ENCODE results near the gene PCDHGB2.

The PCDHGB2 gene

DNA sequence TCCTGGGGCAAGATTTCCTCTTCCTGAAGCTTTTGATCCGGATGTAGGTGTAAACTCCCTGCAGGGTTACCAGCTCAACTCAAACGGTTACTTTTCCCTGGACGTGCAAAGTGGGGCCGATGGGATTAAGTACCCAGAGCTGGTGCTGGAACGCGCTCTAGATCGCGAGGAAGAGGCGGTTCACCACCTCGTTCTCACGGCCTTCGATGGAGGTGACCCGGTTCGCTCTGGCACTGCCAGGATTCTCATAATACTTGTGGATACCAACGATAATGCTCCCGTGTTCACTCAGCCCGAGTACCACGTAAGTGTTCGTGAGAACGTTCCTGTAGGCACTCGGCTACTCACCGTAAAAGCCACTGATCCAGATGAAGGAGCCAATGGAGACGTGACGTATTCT is 4.2 kb upstream of the PCDHGB2 start:
- Histone ChIP-seq H3K79me2 (ENCODE audit: control insufficient read depth, low read length) (peaks cover 6% of the 10 kb centered on the region), H3K9me2 (replicated peaks; ENCODE audit: control insufficient read depth, low read length) (no peaks in the 10 kb centered on the region), H3F3A (ENCODE audit: control insufficient read depth, insufficient read depth) (0 out of 2 replicates have a peak, but pooled peaks cover 3% of the 10 kb centered on the region), H3K27ac (ENCODE audit: low read depth, low read length) (no peak overlapping the region), H3K4me2 (ENCODE audit: low read length) (no peak overlapping the region), H3K27me3 (ENCODE audit: control insufficient read depth, low read length) (no peaks in the 10 kb centered on the region), H3K9me3 (ENCODE audit: control insufficient read depth, insufficient read depth, low read length) (peaks cover 12% of the 10 kb centered on the region), H3K4me1 (ENCODE audit: control insufficient read depth, low read length) (peaks cover 14% of the 10 kb centered on the region), H4K20me1 (ENCODE audit: control insufficient read depth, insufficient read depth, low read depth, low read length) (no peaks in the 10 kb centered on the region), H3K36me3 (ENCODE audit: control insufficient read depth, low read length) (peaks cover 2% of the 10 kb centered on the region), H3K4me3 (ENCODE audit: low read length) (no peak overlapping the region)
- no peak for TF ChIP-seq EZH2phosphoT487 (IDR thresholded peaks at IDR 0.05; ENCODE audit: borderline replicate concordance, low read length)
- TF ChIP-seq, protein P1, sequence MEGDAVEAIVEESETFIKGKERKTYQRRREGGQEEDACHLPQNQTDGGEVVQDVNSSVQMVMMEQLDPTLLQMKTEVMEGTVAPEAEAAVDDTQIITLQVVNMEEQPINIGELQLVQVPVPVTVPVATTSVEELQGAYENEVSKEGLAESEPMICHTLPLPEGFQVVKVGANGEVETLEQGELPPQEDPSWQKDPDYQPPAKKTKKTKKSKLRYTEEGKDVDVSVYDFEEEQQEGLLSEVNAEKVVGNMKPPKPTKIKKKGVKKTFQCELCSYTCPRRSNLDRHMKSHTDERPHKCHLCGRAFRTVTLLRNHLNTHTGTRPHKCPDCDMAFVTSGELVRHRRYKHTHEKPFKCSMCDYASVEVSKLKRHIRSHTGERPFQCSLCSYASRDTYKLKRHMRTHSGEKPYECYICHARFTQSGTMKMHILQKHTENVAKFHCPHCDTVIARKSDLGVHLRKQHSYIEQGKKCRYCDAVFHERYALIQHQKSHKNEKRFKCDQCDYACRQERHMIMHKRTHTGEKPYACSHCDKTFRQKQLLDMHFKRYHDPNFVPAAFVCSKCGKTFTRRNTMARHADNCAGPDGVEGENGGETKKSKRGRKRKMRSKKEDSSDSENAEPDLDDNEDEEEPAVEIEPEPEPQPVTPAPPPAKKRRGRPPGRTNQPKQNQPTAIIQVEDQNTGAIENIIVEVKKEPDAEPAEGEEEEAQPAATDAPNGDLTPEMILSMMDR (IDR thresholded peaks at IDR 0.05; ENCODE audit: low read depth, low read length, poor library complexity, severe bottlenecking) = no peak

DNA sequence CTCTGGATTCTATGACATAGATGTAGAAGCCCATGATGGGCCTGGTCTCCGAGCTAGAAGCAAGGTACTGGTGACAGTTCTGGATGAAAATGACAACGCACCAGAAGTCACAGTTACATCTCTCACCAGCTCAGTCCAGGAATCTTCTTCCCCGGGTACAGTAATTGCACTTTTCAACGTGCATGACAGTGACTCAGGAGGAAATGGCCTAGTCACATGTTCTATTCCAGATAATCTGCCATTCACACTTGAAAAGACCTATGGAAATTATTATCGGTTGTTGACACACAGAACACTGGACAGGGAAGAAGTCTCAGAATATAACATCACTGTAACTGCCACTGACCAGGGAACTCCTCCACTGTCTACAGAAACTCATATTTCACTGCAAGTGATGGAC is 3.7 kb upstream of the PCDHGB2 start:
- Histone ChIP-seq H3K9me2 (replicated peaks; ENCODE audit: control insufficient read depth, low read length) (no peaks in the 10 kb centered on the region), H3F3A (ENCODE audit: control insufficient read depth, insufficient read depth) (0 out of 2 replicates have a peak, but pooled peaks cover 3% of the 10 kb centered on the region), H3K27ac (ENCODE audit: low read depth, low read length) (no peak overlapping the region), H3K36me3 (ENCODE audit: control insufficient read depth, low read length) (peaks cover 7% of the 10 kb centered on the region), H3K27me3 (ENCODE audit: control insufficient read depth, low read length) (no peaks in the 10 kb centered on the region), H3K4me3 (ENCODE audit: low read length) (no peak overlapping the region), H3K79me2 (ENCODE audit: control insufficient read depth, low read length) (peaks cover 11% of the 10 kb centered on the region), H3K4me2 (ENCODE audit: low read length) (no peak overlapping the region), H3K4me1 (ENCODE audit: control insufficient read depth, low read length) (peaks cover 17% of the 10 kb centered on the region), H3K9me3 (ENCODE audit: control insufficient read depth, insufficient read depth, low read length) (peaks cover 12% of the 10 kb centered on the region), H4K20me1 (ENCODE audit: control insufficient read depth, insufficient read depth, low read depth, low read length) (no peaks in the 10 kb centered on the region)
- TF ChIP-seq, protein P1 (IDR thresholded peaks at IDR 0.05; ENCODE audit: low read depth, low read length, poor library complexity, severe bottlenecking) = no peak
- no peak for TF ChIP-seq EZH2phosphoT487 (IDR thresholded peaks at IDR 0.05; ENCODE audit: borderline replicate concordance, low read length)

DNA sequence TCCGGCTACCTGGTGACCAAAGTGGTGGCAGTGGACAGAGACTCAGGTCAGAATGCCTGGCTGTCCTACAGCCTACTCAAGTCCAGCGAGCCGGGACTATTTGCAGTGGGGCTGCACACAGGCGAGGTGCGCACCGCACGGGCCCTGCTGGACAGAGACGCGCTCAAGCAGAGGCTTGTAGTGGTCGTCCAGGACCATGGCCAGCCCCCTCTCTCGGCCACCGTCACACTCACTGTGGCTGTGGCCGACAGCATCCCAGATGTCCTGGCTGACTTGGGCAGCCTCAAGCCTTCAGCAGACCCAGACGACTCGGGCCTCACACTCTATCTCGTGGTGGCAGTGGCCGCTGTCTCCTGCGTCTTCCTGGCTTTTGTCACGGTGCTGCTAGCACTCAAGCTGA is 2.8 kb upstream of the PCDHGB2 start:
- Histone ChIP-seq H3K4me1 (ENCODE audit: control insufficient read depth, low read length) (peaks cover 18% of the 10 kb centered on the region), H3K36me3 (ENCODE audit: control insufficient read depth, low read length) (peaks cover 13% of the 10 kb centered on the region), H3K4me3 (ENCODE audit: low read length) (no peak overlapping the region), H3K9me2 (replicated peaks; ENCODE audit: control insufficient read depth, low read length) (no peaks in the 10 kb centered on the region), H4K20me1 (ENCODE audit: control insufficient read depth, insufficient read depth, low read depth, low read length) (no peaks in the 10 kb centered on the region), H3K27ac (ENCODE audit: low read depth, low read length) (no peak overlapping the region), H3K4me2 (ENCODE audit: low read length) (no peak overlapping the region), H3F3A (ENCODE audit: control insufficient read depth, insufficient read depth) (0 out of 2 replicates have a peak, but pooled peaks cover 3% of the 10 kb centered on the region), H3K79me2 (ENCODE audit: control insufficient read depth, low read length) (peaks cover 16% of the 10 kb centered on the region), H3K9me3 (ENCODE audit: control insufficient read depth, insufficient read depth, low read length) (peaks cover 12% of the 10 kb centered on the region), H3K27me3 (ENCODE audit: control insufficient read depth, low read length) (no peaks in the 10 kb centered on the region)
- TF ChIP-seq, protein P1 (IDR thresholded peaks at IDR 0.05; ENCODE audit: low read depth, low read length, poor library complexity, severe bottlenecking) = no peak
- TF ChIP-seq EZH2phosphoT487 (IDR thresholded peaks at IDR 0.05; ENCODE audit: borderline replicate concordance, low read length) = no peak

Data from DOHH2 (cell line).